HG03571 (cell line): Measurements from ENCODE around the gene ABHD11.
A peak's percentile ranks its signal among the peaks of the same experiment; 100 is the strongest.
"Not testable (repeated sequence)": the region's sequence is repeated elsewhere in the genome, so short reads cannot be mapped to it uniquely, and the experiment has no call there.

Experiments
- ATAC-seq: cut with Tn5 transposase; IDR thresholded peaks from one replicate; pipeline ENCODE4 v1.9.1; 2021; ENCODE audit not compliant: unreplicated experiment

Gene ABHD11

DNA sequence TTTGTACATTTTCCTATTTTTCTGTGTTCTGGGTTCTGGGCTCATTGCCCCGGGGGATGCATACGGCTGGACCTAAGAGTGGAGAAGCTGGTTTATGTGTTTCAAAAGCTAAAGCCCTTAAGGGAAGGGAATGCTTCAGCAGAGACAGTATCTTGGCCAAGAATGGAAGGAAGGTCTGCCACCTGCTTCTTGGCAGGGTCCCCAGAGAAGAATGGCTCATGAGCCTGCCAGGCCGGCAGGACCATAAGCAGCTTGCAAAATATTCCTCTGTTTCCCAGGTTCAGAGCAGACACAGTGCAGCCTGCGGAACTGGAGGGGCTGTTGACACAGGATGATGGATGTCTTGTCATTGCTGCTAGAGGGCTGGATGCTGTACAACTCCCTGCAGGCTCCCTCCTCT, 7.8 kb upstream of the ABHD11 start:
- no peak for ATAC-seq

DNA sequence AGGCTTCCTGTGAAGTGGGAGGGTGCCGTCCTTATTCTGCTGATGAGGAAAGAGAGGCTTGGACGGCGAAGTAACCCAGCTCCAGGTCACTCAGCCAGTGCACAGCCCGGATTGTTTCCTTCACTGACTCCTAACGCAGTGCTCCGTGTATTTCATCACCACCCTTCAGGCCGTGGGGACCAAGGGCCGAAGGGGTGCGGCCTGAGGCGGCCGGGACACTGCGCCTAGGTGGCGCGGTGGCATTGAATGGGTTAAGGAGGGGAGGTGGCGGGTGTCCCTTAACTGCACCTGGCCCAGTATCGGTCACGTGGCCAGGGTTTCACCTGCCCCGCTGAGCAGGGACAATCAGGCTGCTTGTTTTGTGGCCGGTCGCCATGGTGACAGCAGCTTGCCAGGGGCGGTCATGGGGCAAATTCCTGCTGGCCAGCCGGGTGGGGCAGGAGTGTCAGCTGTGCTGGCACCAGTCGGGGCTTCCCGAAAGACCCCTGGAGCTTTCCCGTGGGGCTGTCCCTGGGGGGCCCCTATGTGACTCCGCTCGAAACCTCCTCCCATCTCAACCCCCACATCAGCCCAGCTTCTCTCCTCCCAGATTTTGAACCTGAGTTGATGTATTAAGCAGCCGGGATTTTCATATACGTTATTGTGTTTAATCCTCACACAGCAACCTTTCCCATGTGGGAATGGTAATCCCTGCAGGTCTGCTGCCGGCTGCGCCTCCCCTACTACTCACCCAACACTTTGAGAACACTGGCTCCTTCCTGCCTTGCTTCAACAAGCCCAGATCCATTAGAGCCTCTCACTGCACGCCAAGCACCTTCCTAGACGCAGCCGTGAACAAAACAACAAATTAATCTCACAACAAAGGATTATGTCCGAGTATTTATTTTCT, 4.4 kb upstream of the ABHD11 start:
- no peak for ATAC-seq

DNA sequence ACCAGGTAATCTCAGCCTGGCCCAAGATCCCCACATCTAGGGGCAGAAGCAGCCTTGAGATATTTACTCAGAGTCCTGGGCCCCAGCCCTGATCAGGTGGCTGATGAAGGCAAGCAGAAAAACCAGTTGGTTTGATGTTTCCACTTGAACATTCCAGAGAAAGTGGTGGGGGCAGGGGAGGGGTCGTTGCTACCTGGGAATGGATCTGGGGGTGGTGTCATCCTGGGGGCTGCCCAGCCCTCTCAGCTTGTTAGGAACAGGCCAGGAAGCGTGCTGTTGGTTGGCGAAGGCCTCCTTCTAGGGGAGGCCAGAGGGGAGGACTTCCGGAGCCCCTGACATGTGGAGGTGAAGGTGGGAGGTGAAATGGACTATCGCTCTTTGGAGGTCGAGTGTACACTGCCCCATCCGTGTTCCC, 3.7 kb upstream of the ABHD11 start:
- ATAC-seq: no peak

DNA sequence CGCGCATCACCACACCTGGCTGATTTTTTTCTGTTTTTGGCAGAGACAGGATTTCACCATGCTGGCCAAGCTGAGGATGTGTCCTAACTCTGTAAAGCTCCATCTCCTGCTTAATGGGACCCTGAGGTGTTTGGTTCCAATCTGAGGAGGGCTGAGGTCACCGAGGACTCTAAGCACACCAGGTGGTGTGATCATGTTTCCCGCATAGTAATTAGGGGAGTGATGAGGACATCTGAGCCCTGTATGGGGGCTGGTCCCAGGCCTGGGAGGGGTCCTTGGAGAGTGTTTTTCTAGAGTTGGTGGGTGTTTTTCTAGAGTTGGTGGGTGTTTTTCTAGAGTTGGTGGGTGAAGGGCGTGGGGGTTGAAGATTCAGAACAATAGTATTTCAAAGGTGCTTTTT, 3.0 kb upstream of the ABHD11 start:
- ATAC-seq: no peak

DNA sequence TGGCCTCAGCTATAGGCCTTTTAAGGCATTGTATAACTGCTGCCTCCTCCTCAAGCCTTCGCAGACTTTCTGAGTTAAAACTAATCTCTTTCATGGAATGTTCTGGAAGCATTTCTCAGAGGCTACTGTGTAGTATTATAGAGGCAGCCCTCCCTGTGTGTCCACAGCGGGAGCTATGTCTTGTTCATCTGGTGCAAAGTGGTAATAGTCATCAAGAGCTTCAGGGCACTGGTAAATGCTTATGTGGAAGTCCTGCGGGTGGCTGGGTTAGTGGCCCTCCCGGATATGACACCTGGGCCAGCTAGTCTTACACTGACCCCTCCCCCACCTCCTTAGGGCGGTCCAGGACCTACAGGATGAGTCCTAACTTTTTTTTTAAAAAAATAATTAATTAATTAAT, 2.2 kb upstream of the ABHD11 start:
- no peak for ATAC-seq

DNA sequence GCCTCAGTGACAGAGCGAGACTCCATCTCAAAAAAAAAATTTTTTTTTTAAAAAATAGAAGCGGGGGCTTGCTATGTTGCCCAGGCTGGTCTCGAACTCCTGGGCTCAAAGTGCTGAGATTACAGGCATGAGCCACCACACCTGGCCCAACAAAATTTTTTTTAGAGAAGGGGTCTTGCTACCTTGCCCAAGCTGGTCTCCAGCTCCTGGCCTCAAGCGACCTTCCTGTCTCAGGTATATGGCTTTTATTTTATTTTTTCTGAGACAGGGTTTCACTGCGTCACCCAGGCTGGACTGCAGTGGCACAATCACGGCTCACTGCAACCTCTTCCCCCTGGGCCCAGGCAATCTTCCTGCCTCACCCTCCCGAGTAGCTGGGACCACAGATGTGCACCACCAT, 1.6 kb upstream of the ABHD11 start:
- ATAC-seq: no peak

DNA sequence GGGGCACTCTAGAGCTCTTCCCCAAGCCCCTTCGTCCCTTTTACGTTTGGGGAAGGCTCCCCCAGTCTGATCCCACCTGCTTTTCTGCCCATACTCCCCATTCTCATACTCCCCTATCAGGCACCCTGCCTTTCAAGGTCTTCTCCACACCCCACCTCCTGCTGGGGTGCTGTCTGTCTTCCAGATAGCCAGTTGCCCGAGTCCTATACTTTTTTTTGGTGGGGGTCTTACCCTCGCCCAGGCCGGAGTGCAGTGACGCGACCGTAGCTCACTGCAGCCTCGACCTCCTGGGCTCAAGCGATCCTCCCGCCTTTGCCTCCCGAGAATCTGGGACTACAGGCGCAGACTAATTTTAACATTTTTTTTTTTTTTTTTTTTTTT, 775 bp upstream of the ABHD11 start:
- ATAC-seq: no peak

DNA sequence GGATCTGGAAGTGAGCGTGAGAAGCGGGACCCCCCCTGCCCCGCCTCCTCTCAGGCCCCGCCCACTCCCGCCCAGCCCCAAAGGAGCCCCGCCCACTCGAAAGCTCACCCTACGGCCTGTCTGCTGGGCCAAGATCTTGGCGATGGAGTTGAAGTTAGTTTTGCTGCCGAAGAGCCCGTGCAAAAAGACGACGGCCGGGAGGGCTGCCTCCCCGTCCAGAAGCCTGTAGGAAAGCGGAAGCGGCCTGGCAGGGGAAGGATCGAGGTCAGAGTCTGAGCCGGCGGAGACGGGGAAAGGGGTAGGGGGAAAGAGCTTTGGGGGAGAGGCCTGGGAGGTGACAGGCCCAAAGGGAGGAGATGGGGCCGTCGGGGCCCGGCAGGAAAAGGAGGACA, 386 bp downstream of the ABHD11 start:
- no peak for ATAC-seq

DNA sequence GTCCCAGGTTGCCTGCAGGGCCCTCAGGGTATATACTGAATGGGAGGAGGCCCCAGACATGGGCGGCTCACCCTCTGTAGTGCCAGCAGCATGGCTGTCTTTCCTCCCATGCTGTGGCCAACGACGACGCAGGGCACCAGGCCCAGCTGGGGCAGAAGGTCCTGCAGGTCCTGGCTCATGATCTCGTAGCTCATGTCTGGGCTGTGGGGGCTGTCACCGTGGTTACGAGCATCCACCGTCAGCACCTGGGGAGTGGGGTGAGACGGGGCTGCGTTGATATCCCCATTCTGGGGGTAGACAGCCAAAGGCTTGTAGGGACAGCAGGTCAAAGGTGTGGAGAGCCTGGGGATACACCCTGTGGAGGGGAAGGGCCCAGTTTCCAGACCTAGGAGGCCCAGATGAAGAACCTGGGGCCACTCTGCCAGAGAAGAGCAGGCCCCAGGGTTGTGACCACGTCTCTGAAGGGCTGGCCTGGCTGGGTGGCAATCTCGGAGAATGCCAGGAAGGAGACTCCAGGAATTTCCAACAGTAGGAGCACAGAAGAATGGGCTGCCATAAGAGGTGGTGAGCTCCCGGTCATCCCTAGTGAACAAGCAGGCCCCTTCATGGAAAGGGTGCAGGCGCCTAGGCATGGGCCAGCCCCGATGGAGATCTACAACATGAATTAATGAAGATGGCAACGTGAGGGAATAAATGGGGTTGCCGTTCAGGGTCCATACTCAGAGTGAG, 947 bp downstream of the ABHD11 start:
- ATAC-seq: no peak

DNA sequence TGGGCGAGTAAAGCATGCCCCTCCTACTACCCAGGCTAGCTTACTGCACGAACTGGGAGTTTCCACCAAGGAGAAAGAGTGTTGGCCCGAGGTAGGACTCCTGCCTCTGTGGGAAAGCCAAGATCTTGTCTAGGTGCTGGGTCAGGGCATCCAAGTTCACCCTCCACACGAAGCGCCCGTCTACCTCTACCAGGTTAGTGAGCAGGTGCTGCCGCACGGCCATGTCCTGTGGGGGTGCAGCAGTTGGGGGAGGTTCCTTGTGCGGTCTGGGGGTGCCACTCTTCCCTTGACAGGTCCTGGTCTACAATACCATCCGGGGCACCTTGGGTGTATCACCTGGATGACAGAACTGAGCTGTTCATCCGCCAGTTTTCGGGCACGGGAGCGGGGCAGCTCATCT, 1.7 kb downstream of the ABHD11 start:
- no peak for ATAC-seq

DNA sequence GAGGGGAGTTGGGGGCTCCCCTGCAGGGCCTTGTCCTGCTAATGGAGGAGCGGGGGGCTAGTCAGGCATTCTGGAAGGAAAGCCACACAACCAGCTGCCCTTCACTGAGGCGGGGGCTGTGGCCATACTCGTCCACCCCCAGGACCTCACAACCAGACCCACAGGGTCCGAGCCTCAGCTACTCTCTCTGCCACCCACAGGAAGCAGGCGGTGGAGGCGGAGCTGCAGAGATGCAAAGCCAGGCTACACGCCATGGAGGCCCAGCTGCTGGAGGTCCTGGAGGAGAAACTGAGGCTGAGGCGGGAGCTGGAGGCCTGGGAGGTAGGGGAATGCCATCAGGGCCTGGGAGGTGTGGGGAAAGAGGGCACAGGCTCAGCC, 3.1 kb downstream of the ABHD11 start:
- ATAC-seq: no peak

DNA sequence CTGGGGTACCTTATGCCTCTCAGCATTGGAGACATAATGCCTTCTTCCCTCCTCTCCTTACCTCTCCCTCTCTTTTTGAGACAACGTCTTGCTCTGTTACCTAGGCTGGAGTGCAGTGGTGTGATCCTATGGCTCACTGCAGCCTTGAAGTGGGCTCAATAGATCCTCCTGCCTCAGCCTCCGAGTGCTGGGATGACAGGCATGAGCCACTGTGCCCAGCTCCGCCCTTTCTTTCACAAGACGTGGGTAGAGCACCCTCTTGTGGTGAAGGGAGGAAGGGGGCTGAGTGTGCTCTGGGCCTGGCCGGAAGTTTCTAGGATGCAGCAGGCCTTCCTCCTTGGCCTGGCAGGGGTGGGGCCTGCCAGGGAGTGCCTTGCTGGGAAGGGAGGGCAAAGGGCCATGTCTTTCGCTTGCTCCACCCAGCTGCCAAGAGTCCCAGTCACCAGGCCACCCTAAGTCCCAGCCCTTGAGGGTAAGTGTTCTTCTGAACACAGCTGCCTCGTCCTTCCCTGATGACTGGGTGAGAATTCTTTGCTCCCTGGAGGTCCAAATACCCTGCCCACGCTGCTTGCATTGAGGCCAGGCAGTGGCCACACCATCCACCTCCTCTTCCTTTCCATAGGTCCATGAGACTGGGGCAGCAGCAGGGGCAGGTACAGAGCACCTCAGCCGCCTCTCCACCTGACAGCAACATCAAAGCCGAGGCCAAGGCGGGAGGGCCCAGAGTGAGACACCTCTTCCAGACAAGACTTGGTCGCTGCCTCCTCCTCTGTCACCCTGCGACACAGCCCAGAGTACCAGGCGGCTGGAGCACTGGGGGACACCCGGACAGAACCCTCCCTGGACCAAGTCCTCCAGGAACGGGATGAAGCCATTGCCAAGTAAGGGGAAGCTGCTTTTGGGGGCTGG, 3.7 kb downstream of the ABHD11 start:
- peak; percentile 34 for ATAC-seq

DNA sequence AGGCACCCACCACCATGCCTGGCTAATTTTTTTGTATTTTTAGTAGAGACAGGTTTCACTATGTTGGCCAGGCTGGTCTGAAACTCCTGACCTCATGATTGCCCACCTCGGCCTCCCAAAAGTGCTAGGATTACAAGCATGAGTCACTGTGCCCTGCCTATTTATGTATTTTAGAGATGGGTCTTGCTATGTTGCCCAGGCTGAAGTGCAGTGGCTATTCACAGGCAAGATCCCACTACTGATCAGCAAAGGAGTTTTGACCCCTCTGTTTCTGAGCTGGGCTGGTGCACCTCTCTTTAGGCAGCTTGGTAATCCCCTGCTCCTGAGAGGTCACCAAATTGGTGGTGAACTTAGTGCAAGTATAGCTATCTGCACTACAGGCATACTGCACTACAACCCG, 6.2 kb downstream of the ABHD11 start:
- ATAC-seq: no peak

DNA sequence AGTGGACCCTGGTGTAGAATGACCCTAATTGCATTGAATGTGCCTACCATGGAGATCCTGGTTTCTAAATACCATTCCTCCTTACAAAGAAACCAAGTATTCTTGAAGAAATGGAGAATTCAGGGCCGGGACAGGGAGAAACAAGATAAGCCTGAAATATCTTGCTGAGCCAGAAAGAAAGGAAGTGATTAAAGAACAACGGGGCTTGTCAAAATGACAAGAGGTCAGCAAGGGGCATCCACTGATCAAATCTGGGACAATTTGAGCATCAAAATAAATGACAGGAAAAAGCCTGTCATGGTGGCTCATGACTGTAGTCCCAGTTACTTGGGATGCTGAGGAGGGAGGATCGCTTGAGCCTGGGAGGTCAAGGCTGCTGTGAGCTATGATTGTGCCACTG, 8.1 kb downstream of the ABHD11 start:
- no peak for ATAC-seq

DNA sequence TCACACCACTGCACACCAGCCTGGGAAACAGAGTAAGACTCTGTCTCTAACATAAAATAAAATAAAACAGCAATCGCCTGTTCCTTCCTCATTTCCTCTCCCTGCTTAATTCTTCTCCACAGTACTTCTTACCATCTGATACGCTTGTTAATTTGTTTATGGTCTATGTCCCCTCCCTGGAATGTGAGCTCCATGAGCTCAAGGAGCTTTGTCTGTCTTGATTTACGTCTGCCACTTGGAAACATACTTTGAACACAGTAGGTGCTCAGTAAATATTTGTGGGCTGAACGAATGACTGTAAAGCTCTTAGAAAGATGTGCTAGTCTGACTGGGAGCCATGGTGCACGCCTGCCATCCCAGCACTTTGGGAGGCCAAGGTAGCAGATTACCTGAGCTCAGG, 10.1 kb downstream of the ABHD11 start:
- no peak for ATAC-seq

DNA sequence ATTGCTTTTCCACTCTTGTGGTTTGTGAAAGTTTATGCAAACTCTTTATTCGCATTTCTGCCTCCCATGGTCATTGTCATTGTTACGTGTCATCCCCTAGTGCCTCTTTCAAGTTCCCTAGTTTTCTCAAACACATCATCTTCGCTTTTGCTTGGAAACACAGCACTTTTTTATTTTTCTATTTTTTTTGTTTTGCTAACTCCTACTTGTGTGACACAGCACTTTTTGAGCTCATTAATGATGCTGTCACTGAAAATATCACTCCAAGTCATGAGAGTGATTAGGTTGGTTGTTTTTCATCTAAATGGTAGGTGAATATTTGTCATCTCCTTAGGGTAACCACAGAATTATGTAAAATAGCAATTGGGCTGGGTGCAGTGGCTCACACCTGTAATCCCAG, 10.7 kb downstream of the ABHD11 start:
- ATAC-seq: no peak

DNA sequence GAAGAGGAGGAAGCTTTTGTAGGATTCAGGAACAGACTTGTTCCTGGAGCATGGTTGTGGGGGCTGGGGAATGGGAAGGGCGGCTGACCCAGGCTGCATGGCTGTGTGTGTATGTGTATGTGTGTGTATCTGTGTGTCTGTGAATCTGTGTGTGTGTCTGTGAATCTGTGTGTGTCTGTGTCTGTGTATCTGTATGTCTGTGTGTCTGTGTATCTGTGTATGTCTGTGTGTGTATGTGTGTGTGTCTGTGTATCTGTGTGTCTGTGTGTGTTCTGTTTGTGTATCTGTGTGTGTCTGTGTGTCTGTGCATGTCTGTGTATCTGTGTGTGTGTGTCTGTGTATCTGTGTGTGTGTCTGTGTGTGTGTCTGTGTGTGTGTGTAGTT, 12.5 kb downstream of the ABHD11 start:
- peak; percentile 19 for ATAC-seq

DNA sequence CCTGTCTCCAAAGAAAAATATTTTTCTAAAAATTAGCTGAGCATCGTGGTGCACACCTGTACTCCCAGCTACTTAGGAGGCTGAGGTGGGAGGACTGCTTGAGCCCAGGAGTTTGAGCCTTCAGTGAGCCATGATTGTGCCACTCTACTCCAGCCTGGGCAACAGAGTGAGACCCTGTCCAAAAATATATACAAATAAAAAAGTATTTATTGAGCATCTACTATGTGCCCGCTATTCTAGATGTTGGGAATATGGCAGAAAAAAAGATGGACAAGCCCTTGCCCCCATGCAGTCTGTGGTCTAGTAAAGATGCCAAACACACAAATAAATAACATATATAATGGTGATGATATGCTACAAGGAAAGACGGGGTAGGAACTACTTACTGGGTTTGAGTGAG, 14.8 kb downstream of the ABHD11 start:
- ATAC-seq: no peak

DNA sequence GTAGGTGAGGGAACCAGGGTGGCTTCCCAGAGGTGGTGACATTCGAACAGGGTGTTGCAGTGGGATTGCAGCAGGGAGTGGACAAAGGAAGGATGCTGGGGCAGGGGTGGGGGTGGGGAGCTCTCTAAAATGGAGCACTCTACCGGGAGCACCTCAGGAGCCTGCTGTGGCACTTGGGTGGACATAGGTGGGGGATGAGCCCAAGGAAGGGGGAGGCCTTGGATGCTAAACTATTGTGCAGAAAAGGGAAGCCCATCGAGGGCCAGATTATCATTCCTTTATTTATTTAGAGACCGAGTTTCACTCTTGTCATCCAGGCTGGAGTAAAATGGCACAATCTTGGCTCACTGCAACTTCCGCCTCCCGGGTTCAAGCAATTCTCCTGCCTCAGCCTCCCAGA, 15.8 kb downstream of the ABHD11 start:
- ATAC-seq: no peak

DNA sequence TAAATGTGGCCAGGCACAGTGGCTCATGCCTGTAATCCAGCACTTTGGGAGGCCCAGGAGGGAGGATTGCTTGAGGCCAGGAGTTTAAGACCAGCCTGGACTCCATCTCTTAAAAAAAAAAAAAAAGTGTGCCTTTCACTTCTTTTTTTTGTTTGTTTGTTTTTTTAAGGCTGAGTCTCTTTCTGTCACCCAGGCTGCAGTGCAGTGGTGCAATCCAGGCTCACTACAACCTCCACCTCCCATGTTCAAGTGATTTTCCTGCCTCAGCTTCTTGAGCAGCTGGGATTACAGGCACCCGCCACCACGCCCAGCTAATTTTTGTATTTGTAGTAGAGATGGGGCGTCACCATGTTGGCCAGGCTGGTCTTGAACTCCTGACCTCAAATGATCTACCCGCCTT, 16.4 kb downstream of the ABHD11 start:
- ATAC-seq: not testable (repeated sequence)

DNA sequence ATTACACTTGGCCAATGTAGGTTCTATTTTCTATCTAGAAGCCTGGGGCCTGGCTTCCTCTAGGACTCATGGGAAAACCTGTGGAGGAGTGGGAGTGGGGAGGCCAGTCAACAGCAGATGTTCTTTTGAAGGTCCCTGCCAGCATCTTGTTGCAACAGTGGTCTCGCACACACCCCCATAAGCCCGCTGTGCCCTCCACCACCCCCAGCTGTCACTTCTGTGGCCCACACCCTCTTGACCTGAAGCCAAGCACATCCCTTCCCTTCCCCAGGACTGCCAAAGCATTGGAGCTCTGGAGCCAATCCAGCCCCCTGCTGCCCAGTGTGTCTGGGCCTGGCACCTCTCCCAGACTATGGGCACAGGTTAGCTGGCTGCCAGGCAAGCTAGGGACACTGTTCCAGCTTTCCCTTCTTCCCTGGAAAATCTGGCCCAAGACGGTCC, 17.2 kb downstream of the ABHD11 start:
- no peak for ATAC-seq

DNA sequence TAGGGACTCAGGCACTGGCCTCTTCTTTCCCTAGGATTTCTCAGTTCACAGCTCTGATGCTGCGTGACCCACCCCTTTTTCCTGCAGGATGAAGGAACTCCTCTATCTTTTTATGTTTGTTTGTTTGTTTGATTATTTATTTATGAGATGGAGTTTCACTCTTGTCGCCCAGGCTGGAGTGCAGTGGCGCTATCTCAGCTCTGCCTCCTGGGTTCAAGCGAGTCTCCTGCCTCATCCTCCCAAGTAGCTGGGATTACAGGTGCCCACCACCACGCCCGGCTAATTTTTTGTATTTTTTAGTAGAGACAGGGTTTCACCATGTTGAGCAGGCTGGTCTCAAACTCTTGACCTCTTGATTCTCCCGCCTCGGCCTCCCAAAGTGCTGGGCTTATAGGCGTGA, 18.2 kb downstream of the ABHD11 start:
- ATAC-seq: not testable (repeated sequence)
